Keratinocyte (primary cell): ENCODE data around the gene NMNAT2.

ENCODE experiments used
- EZH2 ChIP-seq: IDR thresholded peaks from one replicate; pipeline ENCODE4 v1.6.1; 2012; ENCODE audit warnings: inconsistent platforms, mild to moderate bottlenecking, low read length, moderate library complexity
- TF ChIP-seq, protein P1 (sequence below), 3 experiments: IDR thresholded peaks in 1 of 3; conservative IDR thresholded peaks in 1 of 3; optimal IDR thresholded peaks in 1 of 3; 2 replicates in 2 of 3; 3 replicates in 1 of 3; pipeline versions ENCODE3 to v1.5.1; 2011; ENCODE audit warnings: low read length in 3 of 3, mild to moderate bottlenecking in 3 of 3, moderate library complexity in 2 of 3, control low read depth in 1 of 3, inconsistent platforms in 1 of 3; ENCODE audit not compliant: insufficient read depth in 2 of 3; ENCODE audit errors: extremely low read depth in 1 of 3

DNA sequence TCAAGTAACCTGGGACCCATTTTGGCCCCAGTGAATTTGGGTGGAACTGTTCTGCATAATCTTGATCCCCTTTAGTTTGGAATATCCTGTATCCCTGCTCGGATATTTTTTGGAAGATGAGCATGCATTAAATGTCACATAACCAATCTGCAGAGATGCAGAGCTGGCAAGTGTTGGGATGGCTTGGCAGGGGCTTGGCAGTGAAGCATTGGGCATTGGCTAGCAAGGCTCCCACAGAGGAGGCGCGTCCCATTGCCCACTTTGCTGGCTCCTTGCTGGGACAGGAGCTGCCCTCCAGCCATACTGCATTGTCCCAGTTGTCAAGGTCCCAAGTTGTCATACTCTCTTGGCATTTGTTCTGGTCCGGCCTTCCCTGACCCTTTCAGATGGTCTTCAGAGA lies 202.2 kb downstream of the NMNAT2 start:
- TF ChIP-seq, protein P1, sequence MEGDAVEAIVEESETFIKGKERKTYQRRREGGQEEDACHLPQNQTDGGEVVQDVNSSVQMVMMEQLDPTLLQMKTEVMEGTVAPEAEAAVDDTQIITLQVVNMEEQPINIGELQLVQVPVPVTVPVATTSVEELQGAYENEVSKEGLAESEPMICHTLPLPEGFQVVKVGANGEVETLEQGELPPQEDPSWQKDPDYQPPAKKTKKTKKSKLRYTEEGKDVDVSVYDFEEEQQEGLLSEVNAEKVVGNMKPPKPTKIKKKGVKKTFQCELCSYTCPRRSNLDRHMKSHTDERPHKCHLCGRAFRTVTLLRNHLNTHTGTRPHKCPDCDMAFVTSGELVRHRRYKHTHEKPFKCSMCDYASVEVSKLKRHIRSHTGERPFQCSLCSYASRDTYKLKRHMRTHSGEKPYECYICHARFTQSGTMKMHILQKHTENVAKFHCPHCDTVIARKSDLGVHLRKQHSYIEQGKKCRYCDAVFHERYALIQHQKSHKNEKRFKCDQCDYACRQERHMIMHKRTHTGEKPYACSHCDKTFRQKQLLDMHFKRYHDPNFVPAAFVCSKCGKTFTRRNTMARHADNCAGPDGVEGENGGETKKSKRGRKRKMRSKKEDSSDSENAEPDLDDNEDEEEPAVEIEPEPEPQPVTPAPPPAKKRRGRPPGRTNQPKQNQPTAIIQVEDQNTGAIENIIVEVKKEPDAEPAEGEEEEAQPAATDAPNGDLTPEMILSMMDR (optimal IDR thresholded peaks at IDR 0.05 in 1 of 3, IDR thresholded peaks at IDR 0.05 in 1 of 3, conservative IDR thresholded peaks at IDR 0.05 in 1 of 3; ENCODE audit: extremely low read depth in 1 of 3, insufficient read depth in 2 of 3, low read length in 3 of 3): no peak
- TF ChIP-seq EZH2: no peak
